Fibroblast of lung (primary cell): ENCODE data around the gene BNIPL.

ENCODE experiments used
- EZH2 ChIP-seq: IDR thresholded peaks from 2 replicates; pipeline ENCODE4 v1.5.1; 2012; ENCODE audit warnings: low read length, control low read depth, mild to moderate bottlenecking; ENCODE audit errors: missing control alignments
- TF ChIP-seq, protein P1 (sequence below), 2 donors: IDR thresholded peaks in 1 of 2; conservative IDR thresholded peaks in 1 of 2; 1 replicate in 1 of 2; 2 replicates in 1 of 2; pipeline ENCODE4 v1.5.1; 2011 to 2012; ENCODE audit warnings: low read length in 2 of 2, control low read depth in 1 of 2, inconsistent platforms in 1 of 2, low read depth in 1 of 2, mild to moderate bottlenecking in 1 of 2

DNA sequence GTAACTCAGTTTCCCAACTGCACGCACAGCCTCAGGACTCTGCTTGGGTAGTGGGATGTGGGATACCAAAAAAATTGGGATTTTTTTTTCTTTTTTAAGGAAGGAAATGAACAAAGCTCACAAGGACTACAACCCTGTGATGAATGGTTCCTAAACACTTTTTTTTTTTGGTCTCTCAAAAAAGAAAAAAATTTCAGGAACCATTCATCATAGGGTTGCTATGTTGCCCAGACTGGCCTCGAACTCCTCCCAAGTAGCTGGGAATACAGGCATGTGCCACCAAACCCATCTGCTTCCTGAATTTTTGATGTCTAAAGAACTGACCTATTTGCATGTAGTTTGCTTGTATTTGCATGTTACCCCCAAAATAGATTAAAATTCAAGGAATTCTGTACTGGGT lies 36.5 kb upstream of the BNIPL start:
- TF ChIP-seq, protein P1, sequence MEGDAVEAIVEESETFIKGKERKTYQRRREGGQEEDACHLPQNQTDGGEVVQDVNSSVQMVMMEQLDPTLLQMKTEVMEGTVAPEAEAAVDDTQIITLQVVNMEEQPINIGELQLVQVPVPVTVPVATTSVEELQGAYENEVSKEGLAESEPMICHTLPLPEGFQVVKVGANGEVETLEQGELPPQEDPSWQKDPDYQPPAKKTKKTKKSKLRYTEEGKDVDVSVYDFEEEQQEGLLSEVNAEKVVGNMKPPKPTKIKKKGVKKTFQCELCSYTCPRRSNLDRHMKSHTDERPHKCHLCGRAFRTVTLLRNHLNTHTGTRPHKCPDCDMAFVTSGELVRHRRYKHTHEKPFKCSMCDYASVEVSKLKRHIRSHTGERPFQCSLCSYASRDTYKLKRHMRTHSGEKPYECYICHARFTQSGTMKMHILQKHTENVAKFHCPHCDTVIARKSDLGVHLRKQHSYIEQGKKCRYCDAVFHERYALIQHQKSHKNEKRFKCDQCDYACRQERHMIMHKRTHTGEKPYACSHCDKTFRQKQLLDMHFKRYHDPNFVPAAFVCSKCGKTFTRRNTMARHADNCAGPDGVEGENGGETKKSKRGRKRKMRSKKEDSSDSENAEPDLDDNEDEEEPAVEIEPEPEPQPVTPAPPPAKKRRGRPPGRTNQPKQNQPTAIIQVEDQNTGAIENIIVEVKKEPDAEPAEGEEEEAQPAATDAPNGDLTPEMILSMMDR (conservative IDR thresholded peaks at IDR 0.05 in 1 of 2, IDR thresholded peaks at IDR 0.05 in 1 of 2; ENCODE audit: low read depth in 1 of 2, low read length in 2 of 2), result no peak
- no peak for TF ChIP-seq EZH2
